ENCODE data around the gene MACROD2. TPM values are rescaled to one million over a fixed set of nuclear protein-coding genes. Genes with fewer than 3 reads are reported as not detected.

MACROD2 gene
- total RNA-seq, 1 experiment from 2014 or later, result 3.1 TPM

- DNase-seq (ENCODE audit: unreplicated experiment), result no peak
- no peaks in the 10 kb centered on the region for H3K36me3 Mint-ChIP-seq (ENCODE audit: insufficient read depth, unreplicated experiment)
- H3K4me1 Mint-ChIP-seq (ENCODE audit: insufficient read depth, unreplicated experiment), result peaks cover 17% of the 10 kb centered on the region
- TF ChIP-seq CTCF (IDR thresholded peaks at IDR 0.05; ENCODE audit: unreplicated experiment), result no peak
- BruUV-seq (replicated peaks), result no TSS peak
- POLR2A ChIA-PET, result interaction anchor here (1.0 to 1.5 kb wide), 2 partner anchors 38 to 70 kb away, joined by 3 read pairs; no protein-coding TSS in a partner anchor
- H3K9me3 Mint-ChIP-seq (ENCODE audit: unreplicated experiment), result peaks cover 8% of the 10 kb centered on the region
- no peak overlapping the region for H3K27ac Mint-ChIP-seq (ENCODE audit: low read depth, unreplicated experiment)
- H3K27me3 Mint-ChIP-seq (ENCODE audit: insufficient read depth, unreplicated experiment), result no peaks in the 10 kb centered on the region
- no peak overlapping the region for H3K4me3 Mint-ChIP-seq (ENCODE audit: unreplicated experiment)
- intact Hi-C loops (cut with micrococcal nuclease), result no loop called here
- CTCF ChIA-PET, result interaction anchor here (0.5 to 1.5 kb wide), 5 partner anchors 8 to 877 kb away, joined by 3 to 4 read pairs (median 3); no protein-coding TSS in a partner anchor
These were observed 886.2 kb downstream of the MACROD2 start for GRCh38 chr20:14881518-14881917.

GRCh38 chr20:14882157-14882556 is 886.8 kb downstream of the MACROD2 start:
- POLR2A ChIA-PET, result no interaction called here
- no peak overlapping the region for H3K4me3 Mint-ChIP-seq (ENCODE audit: unreplicated experiment)
- H3K27me3 Mint-ChIP-seq (ENCODE audit: insufficient read depth, unreplicated experiment), result no peaks in the 10 kb centered on the region
- H3K9me3 Mint-ChIP-seq (ENCODE audit: unreplicated experiment), result peaks cover 8% of the 10 kb centered on the region
- BruUV-seq (replicated peaks), result no TSS peak
- intact Hi-C loops (cut with micrococcal nuclease), result no loop called here
- peaks cover 17% of the 10 kb centered on the region for H3K4me1 Mint-ChIP-seq (ENCODE audit: insufficient read depth, unreplicated experiment)
- no peak overlapping the region for H3K27ac Mint-ChIP-seq (ENCODE audit: low read depth, unreplicated experiment)
- CTCF ChIA-PET, result interaction anchor here (0.6 to 1.2 kb wide), 2 partner anchors 8 to 32 kb away, joined by 3 read pairs; no protein-coding TSS in a partner anchor
- TF ChIP-seq CTCF (IDR thresholded peaks at IDR 0.05; ENCODE audit: unreplicated experiment), result no peak
- DNase-seq (ENCODE audit: unreplicated experiment), result no peak
- H3K36me3 Mint-ChIP-seq (ENCODE audit: insufficient read depth, unreplicated experiment), result no peaks in the 10 kb centered on the region

GRCh38 chr20:14882846-14883245 is 887.5 kb downstream of the MACROD2 start:
- intact Hi-C loops (cut with micrococcal nuclease), result no loop called here
- ChIA-PET CTCF (interaction anchor here (1.2 to 1.6 kb wide), 2 partner anchors 11 to 33 kb away, joined by 3 to 6 read pairs; no protein-coding TSS in a partner anchor), POLR2A (interaction anchor here (0.6 to 1.2 kb wide), 2 partner anchors 11 to 39 kb away, joined by 3 to 5 read pairs; no protein-coding TSS in a partner anchor)
- no peak overlapping the region for H3K27ac Mint-ChIP-seq (ENCODE audit: low read depth, unreplicated experiment)
- no peaks in the 10 kb centered on the region for H3K36me3 Mint-ChIP-seq (ENCODE audit: insufficient read depth, unreplicated experiment)
- no peaks in the 10 kb centered on the region for H3K27me3 Mint-ChIP-seq (ENCODE audit: insufficient read depth, unreplicated experiment)
- BruUV-seq (replicated peaks), result no TSS peak
- DNase-seq (ENCODE audit: unreplicated experiment), result no peak
- no peak overlapping the region for H3K4me3 Mint-ChIP-seq (ENCODE audit: unreplicated experiment)
- H3K4me1 Mint-ChIP-seq (ENCODE audit: insufficient read depth, unreplicated experiment), result peaks cover 17% of the 10 kb centered on the region
- TF ChIP-seq CTCF (IDR thresholded peaks at IDR 0.05; ENCODE audit: unreplicated experiment), result no peak
- H3K9me3 Mint-ChIP-seq (ENCODE audit: unreplicated experiment), result peaks cover 8% of the 10 kb centered on the region

GRCh38 chr20:14883324-14883723 is 888.0 kb downstream of the MACROD2 start:
- intact Hi-C loops (cut with micrococcal nuclease), result no loop called here
- no peaks in the 10 kb centered on the region for H3K27me3 Mint-ChIP-seq (ENCODE audit: insufficient read depth, unreplicated experiment)
- H3K27ac Mint-ChIP-seq (ENCODE audit: low read depth, unreplicated experiment), result no peak overlapping the region
- peaks cover 8% of the 10 kb centered on the region for H3K9me3 Mint-ChIP-seq (ENCODE audit: unreplicated experiment)
- TF ChIP-seq CTCF (IDR thresholded peaks at IDR 0.05; ENCODE audit: unreplicated experiment), result no peak
- H3K4me3 Mint-ChIP-seq (ENCODE audit: unreplicated experiment), result no peak overlapping the region
- BruUV-seq (replicated peaks), result no TSS peak
- peaks cover 17% of the 10 kb centered on the region for H3K4me1 Mint-ChIP-seq (ENCODE audit: insufficient read depth, unreplicated experiment)
- ChIA-PET CTCF (interaction anchor here (0.5 to 1.6 kb wide), 4 partner anchors 11 to 546 kb away, joined by 4 to 6 read pairs (median 5); partner anchors contain the start of gene FLRT3), POLR2A (interaction anchor here (0.6 to 1.2 kb wide), 3 partner anchors 10 to 106 kb away, joined by 3 to 5 read pairs (median 3); no protein-coding TSS in a partner anchor)
- DNase-seq (ENCODE audit: unreplicated experiment), result no peak
- H3K36me3 Mint-ChIP-seq (ENCODE audit: insufficient read depth, unreplicated experiment), result no peaks in the 10 kb centered on the region

All from MCF 10A (cell line).